ENCODE results near the gene ZNF532.
A peak's percentile ranks its signal among the peaks of the same experiment; 100 is the strongest.

The ZNF532 gene

GRCh38 chr18:58860747-58861231, 3.9 kb upstream of the ZNF532 start:
- ATAC-seq (no peak), DNase-seq (no peak)
- Mint-ChIP-seq H3K27me3 (peaks cover 47% of the 10 kb centered on the region), H3K4me3 (no peak overlapping the region), H3K36me3 (ENCODE audit: low read depth) (no peaks in the 10 kb centered on the region), H3K4me1 (peaks cover 5% of the 10 kb centered on the region), H3K9me3 (no peaks in the 10 kb centered on the region), H3K27ac (no peak overlapping the region)

GRCh38 chr18:58861353-58861752, 3.3 kb upstream of the ZNF532 start:
- H3K4me3 Mint-ChIP-seq, result no peak overlapping the region
- no peaks in the 10 kb centered on the region for H3K9me3 Mint-ChIP-seq
- ATAC-seq (no peak), DNase-seq (no peak)
- H3K27ac Mint-ChIP-seq, result no peak overlapping the region
- peaks cover 5% of the 10 kb centered on the region for H3K4me1 Mint-ChIP-seq
- H3K27me3 Mint-ChIP-seq, result peaks cover 51% of the 10 kb centered on the region
- H3K36me3 Mint-ChIP-seq (ENCODE audit: low read depth), result no peaks in the 10 kb centered on the region

DNA sequence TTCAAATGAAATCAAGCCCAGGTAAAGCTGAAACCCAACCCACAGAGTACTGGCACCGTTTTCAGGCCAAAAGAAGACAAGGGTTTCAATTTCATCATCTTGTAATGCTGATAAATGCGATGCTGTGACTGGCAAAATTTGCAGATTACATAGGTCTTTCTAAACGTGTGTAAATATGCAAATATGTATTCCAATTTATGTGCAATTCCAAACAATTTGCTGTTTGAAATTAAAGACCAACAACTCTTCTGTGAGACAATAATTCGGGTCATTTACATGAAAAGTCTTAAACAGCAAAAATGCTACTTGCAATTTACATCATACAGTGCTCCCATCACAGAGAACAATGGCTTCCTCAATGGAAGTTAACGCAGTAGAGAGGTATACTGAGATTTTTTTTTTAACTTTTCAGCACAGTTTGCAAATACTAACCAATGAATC, 2.8 kb upstream of the ZNF532 start:
- H3K4me1 Mint-ChIP-seq, result peaks cover 5% of the 10 kb centered on the region
- H3K27me3 Mint-ChIP-seq, result peaks cover 51% of the 10 kb centered on the region
- no peaks in the 10 kb centered on the region for H3K9me3 Mint-ChIP-seq
- no peak for DNase-seq
- ATAC-seq, result no peak
- H3K36me3 Mint-ChIP-seq (ENCODE audit: low read depth), result no peaks in the 10 kb centered on the region
- no peak overlapping the region for H3K27ac Mint-ChIP-seq
- H3K4me3 Mint-ChIP-seq, result no peak overlapping the region

DNA sequence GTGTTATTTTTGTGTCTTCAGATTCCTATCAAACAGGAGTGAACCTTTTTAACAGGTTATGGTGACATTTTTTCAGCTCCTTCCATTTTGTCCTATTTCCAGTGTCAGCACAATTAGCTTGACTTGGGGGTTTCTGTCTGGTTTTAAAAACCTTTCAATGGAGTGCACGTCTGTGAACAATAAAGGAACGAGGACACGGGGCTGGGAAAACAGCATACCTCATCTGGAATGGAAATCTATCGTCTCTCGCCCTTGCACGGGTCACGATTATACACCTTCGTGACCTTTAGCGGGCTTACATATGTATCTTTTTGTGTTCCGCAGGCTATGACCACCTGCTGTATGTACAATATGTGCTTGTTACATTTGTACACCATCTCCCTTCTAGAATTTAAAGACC, 2.3 kb upstream of the ZNF532 start:
- Mint-ChIP-seq H3K4me3 (peak overlapping the region; percentile 66), H3K4me1 (peaks cover 5% of the 10 kb centered on the region), H3K9me3 (no peaks in the 10 kb centered on the region), H3K27me3 (peaks cover 51% of the 10 kb centered on the region), H3K36me3 (ENCODE audit: low read depth) (no peaks in the 10 kb centered on the region), H3K27ac (peak overlapping the region; percentile 44)
- no peak for DNase-seq
- no peak for ATAC-seq

GRCh38 chr18:58862851-58863538, 1.7 kb upstream of the ZNF532 start:
- peak; percentile 8 for DNase-seq
- Mint-ChIP-seq H3K36me3 (ENCODE audit: low read depth) (no peaks in the 10 kb centered on the region), H3K9me3 (no peaks in the 10 kb centered on the region), H3K4me3 (peak overlapping the region; percentile 66), H3K4me1 (peaks cover 5% of the 10 kb centered on the region), H3K27ac (peak overlapping the region; percentile 44), H3K27me3 (peaks cover 55% of the 10 kb centered on the region)
- ATAC-seq, result peak; percentile 42

DNA sequence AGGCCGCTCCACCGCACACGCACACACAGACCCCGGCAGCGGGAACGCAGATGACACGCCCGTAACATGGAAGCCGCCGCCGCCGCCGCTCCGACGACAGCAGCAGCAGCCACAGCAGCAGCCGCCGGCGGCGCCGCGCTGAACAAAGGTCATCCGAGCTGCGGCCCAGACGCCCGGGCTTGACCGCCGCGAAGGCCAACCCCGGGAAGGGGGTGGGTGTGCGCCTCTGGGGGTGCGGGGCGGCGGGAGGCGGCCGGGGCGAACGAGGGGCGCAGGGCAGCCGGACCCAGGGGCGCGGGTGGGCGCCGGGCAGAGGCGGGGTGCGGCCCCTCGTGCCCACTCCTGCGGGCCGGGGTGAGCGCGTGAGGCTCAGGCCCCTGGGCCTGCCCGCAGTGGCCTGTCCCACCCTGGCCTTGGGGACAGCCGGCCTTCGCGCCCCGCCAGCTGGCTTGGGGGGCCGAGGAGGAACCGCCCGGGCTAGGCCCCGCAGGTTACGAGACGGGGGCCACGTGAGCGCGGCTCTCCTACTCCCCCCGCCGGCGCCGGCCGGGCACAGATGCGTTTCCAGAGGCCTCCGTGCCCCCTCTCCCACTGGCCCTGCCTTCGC, 1.0 kb upstream of the ZNF532 start:
- peaks cover 5% of the 10 kb centered on the region for H3K4me1 Mint-ChIP-seq
- H3K27me3 Mint-ChIP-seq, result peaks cover 56% of the 10 kb centered on the region
- peak overlapping the region; percentile 45 for H3K4me3 Mint-ChIP-seq
- H3K27ac Mint-ChIP-seq, result no peak overlapping the region
- H3K36me3 Mint-ChIP-seq (ENCODE audit: low read depth), result peaks cover 3% of the 10 kb centered on the region
- H3K9me3 Mint-ChIP-seq, result peaks cover 3% of the 10 kb centered on the region
- peak; percentile 36 for DNase-seq
- ATAC-seq, result peak; percentile 41

GRCh38 chr18:58865033-58865590, 435 bp downstream of the ZNF532 start:
- peaks cover 3% of the 10 kb centered on the region for H3K9me3 Mint-ChIP-seq
- peaks cover 57% of the 10 kb centered on the region for H3K27me3 Mint-ChIP-seq
- H3K27ac Mint-ChIP-seq, result no peak overlapping the region
- peaks cover 5% of the 10 kb centered on the region for H3K4me1 Mint-ChIP-seq
- H3K36me3 Mint-ChIP-seq (ENCODE audit: low read depth), result peaks cover 3% of the 10 kb centered on the region
- DNase-seq (no peak), ATAC-seq (no peak)
- H3K4me3 Mint-ChIP-seq, result no peak overlapping the region

DNA sequence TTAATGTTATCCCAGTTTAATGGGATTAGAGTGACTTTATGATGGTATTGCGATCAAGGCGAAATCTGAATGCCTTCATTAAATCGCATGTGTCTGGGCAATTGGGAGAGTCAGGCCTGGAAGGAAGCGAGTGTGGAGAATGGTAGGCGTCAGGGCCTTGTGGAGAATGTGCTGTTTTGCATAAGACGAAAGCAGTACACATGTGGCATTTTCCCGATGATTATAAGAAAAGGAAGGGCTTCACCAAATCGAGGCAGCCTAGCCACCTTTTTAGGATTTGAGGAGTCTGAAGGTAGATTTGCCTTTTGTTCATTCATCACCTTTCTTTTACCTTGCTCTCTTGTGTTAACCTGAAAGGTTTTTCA, 1.0 kb downstream of the ZNF532 start:
- H3K9me3 Mint-ChIP-seq, result peaks cover 3% of the 10 kb centered on the region
- peaks cover 5% of the 10 kb centered on the region for H3K4me1 Mint-ChIP-seq
- H3K36me3 Mint-ChIP-seq (ENCODE audit: low read depth), result peaks cover 3% of the 10 kb centered on the region
- H3K27me3 Mint-ChIP-seq, result peaks cover 61% of the 10 kb centered on the region
- no peak overlapping the region for H3K4me3 Mint-ChIP-seq
- DNase-seq (no peak), ATAC-seq (no peak)
- no peak overlapping the region for H3K27ac Mint-ChIP-seq

GRCh38 chr18:58866066-58866772, 1.5 kb downstream of the ZNF532 start:
- H3K4me3 Mint-ChIP-seq, result no peak overlapping the region
- DNase-seq, result no peak
- H3K27me3 Mint-ChIP-seq, result peaks cover 61% of the 10 kb centered on the region
- no peak for ATAC-seq
- H3K4me1 Mint-ChIP-seq, result peaks cover 5% of the 10 kb centered on the region
- peaks cover 3% of the 10 kb centered on the region for H3K36me3 Mint-ChIP-seq (ENCODE audit: low read depth)
- H3K27ac Mint-ChIP-seq, result no peak overlapping the region
- peaks cover 3% of the 10 kb centered on the region for H3K9me3 Mint-ChIP-seq

GRCh38 chr18:58866773-58867150, 2.1 kb downstream of the ZNF532 start:
- peaks cover 5% of the 10 kb centered on the region for H3K4me1 Mint-ChIP-seq
- H3K27ac Mint-ChIP-seq, result no peak overlapping the region
- H3K9me3 Mint-ChIP-seq, result peaks cover 3% of the 10 kb centered on the region
- H3K36me3 Mint-ChIP-seq (ENCODE audit: low read depth), result peaks cover 3% of the 10 kb centered on the region
- peaks cover 56% of the 10 kb centered on the region for H3K27me3 Mint-ChIP-seq
- H3K4me3 Mint-ChIP-seq, result no peak overlapping the region
- ATAC-seq, result no peak
- no peak for DNase-seq

DNA sequence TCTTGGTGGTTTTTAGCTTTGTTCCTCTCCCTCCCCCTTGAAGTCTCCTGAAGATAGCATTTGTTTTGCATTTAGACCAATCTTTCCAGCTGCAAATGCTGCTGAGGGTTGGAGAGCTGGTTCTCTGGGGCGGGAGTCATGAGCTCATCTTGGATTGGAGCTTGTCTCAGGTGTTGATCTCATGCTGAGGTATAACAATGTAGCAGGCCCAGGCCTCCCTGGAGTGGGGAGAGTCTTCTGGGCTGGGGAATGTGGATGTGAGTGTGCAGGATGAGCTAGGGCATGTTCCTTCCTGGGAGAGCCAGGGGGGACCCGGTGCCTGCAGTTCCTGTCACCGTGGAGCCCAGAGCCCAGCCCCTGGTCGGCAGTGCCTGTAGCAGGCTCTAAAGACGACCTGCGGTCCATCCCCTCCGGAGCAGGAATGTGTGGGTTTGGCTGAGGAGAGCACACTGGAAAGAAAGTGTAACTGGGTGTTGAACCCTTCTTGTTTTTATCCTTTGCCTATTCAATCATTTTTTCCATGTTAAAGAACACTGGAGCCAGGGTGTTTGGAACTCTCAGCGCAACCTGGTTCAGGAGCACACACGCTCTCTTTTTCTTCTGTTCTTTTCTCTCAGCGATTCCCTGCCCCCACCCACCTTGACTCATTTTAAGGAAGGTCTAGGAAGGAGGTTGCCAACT, 2.7 kb downstream of the ZNF532 start:
- ATAC-seq, result no peak
- H3K9me3 Mint-ChIP-seq, result peaks cover 3% of the 10 kb centered on the region
- H3K36me3 Mint-ChIP-seq (ENCODE audit: low read depth), result peaks cover 3% of the 10 kb centered on the region
- H3K4me3 Mint-ChIP-seq, result no peak overlapping the region
- peaks cover 5% of the 10 kb centered on the region for H3K4me1 Mint-ChIP-seq
- no peak overlapping the region for H3K27ac Mint-ChIP-seq
- DNase-seq, result no peak
- H3K27me3 Mint-ChIP-seq, result peaks cover 52% of the 10 kb centered on the region

DNA sequence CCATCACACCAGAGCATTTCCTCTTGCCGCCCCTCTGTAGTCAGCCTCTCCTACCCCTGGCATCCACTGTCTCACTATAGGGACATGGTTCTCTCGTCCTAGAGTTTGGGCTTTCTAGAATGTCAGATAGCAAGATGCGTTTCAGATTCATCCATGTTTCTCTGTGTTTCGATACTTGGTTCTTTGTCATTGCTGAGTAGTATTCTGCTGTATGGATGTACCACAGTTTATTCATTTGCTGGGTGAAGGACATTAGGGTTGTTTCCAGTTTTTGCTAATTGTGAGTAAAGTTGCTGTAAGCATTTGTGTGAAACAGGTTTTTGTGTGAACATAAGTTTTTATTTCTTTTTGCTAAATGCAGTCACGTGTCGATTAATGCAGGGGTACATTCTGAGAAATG, 3.8 kb downstream of the ZNF532 start:
- ATAC-seq, result no peak
- no peak overlapping the region for H3K27ac Mint-ChIP-seq
- no peaks in the 10 kb centered on the region for H3K4me1 Mint-ChIP-seq
- H3K9me3 Mint-ChIP-seq, result peaks cover 3% of the 10 kb centered on the region
- no peak for DNase-seq
- peaks cover 3% of the 10 kb centered on the region for H3K36me3 Mint-ChIP-seq (ENCODE audit: low read depth)
- peaks cover 47% of the 10 kb centered on the region for H3K27me3 Mint-ChIP-seq
- no peak overlapping the region for H3K4me3 Mint-ChIP-seq

GRCh38 chr18:58870130-58870529, 5.5 kb downstream of the ZNF532 start:
- peaks cover 36% of the 10 kb centered on the region for H3K27me3 Mint-ChIP-seq
- no peak for ATAC-seq
- H3K27ac Mint-ChIP-seq, result no peak overlapping the region
- H3K9me3 Mint-ChIP-seq, result peaks cover 3% of the 10 kb centered on the region
- peaks cover 3% of the 10 kb centered on the region for H3K36me3 Mint-ChIP-seq (ENCODE audit: low read depth)
- H3K4me1 Mint-ChIP-seq, result no peaks in the 10 kb centered on the region
- no peak overlapping the region for H3K4me3 Mint-ChIP-seq
- no peak for DNase-seq

GRCh38 chr18:58870621-58871020, 5.9 kb downstream of the ZNF532 start:
- peaks cover 3% of the 10 kb centered on the region for H3K9me3 Mint-ChIP-seq
- no peaks in the 10 kb centered on the region for H3K4me1 Mint-ChIP-seq
- H3K27ac Mint-ChIP-seq, result no peak overlapping the region
- H3K36me3 Mint-ChIP-seq (ENCODE audit: low read depth), result peaks cover 3% of the 10 kb centered on the region
- no peak for DNase-seq
- H3K27me3 Mint-ChIP-seq, result peaks cover 37% of the 10 kb centered on the region
- ATAC-seq, result no peak
- H3K4me3 Mint-ChIP-seq, result no peak overlapping the region

Data from activated naive CD8-positive, alpha-beta T cell treated with anti-CD3 and anti-CD28 coated beads, Interleukin-2, amount 50 U/mL, for 24 hours (primary cell).